Upper lobe of left lung (tissue), 6 donors: ENCODE measurements around the gene OR13F1. TPM values are rescaled to one million over a fixed set of nuclear protein-coding genes. Genes with fewer than 3 reads are reported as not detected.
"Not testable (repeated sequence)": the region's sequence is repeated elsewhere in the genome, so short reads cannot be mapped to it uniquely, and the experiment has no call there.

Experiments
- ATAC-seq, 2 donors: fragments of 200-7000 bp; cut with Tn5 transposase; one replicate each; pipeline ENCODE4 v1.9.1; 2022; ENCODE audit warnings: mild to moderate bottlenecking in 2 of 2, moderate library complexity in 2 of 2; ENCODE audit not compliant: low FRiP score in 2 of 2
- DNase-seq, 2 donors: peaks; one replicate each; pipeline ENCODE4 v3.0.0-alpha.2; 2019 to 2020
- H3K27ac ChIP-seq, 4 donors: fragments of 200-600 bp; sonication (generic); one replicate each; pipeline ENCODE4 v1.5.1; 2016 to 2019
- H3K27me3 ChIP-seq, 4 donors: fragments of 200-600 bp; sonication (generic); one replicate each; pipeline ENCODE4 v1.5.1; 2017 to 2019
- H3K36me3 ChIP-seq, 4 donors: fragments of 200-600 bp; sonication (generic); one replicate each; pipeline ENCODE4 v1.5.1; 2016 to 2019
- H3K4me1 ChIP-seq, 4 donors: fragments of 200-600 bp; sonication (generic); one replicate each; pipeline ENCODE4 v1.5.1; 2018 to 2019
- H3K4me3 ChIP-seq, 4 donors: fragments of 200-600 bp; sonication (generic); one replicate each; pipeline ENCODE4 v1.5.1; 2017 to 2019; ENCODE audit warnings: mild to moderate bottlenecking in 2 of 4, moderate library complexity in 1 of 4
- H3K9me3 ChIP-seq, 4 donors: fragments of 200-600 bp; sonication (generic); one replicate each; pipeline ENCODE4 v1.5.1; 2018 to 2019
- CTCF ChIP-seq, 6 experiments: fragments of 450-650 bp in 4 of 6; fragments of 200-600 bp in 2 of 6; sonication (generic) in 2 of 6; IDR thresholded peaks; one replicate each; pipeline ENCODE4 v1.5.1; 2016 to 2019; ENCODE audit warnings: antibody characterized with exemption in 6 of 6
- EP300 ChIP-seq, 4 donors: sonication (generic); formaldehyde crosslinking; IDR thresholded peaks; one replicate each; pipeline ENCODE4 v1.5.1; 2017; ENCODE audit warnings: antibody characterized with exemption in 4 of 4, control low read depth in 2 of 4
- POLR2A ChIP-seq, 4 donors: fragments of 450-650 bp; IDR thresholded peaks; one replicate each; pipeline ENCODE4 v1.5.1; 2016 to 2017; ENCODE audit warnings: antibody characterized with exemption in 4 of 4, mild to moderate bottlenecking in 2 of 4
- POLR2AphosphoS5 ChIP-seq, 2 donors: sonication (generic); formaldehyde crosslinking; IDR thresholded peaks; one replicate each; pipeline ENCODE4 v1.5.1; 2017; ENCODE audit warnings: antibody characterized with exemption in 2 of 2
- WGBS, 2 donors: methylation state at CpG; one replicate each; pipeline ENCODE4 v1.1.5; 2017 to 2018; 5-methylcytosine and 5-hydroxymethylcytosine counted together
- total RNA-seq, 6 donors: library from RNA; depleted of rRNA in 4 of 6; stranded (reverse); fragments of >200 nt in 4 of 6; gene quantifications; one replicate each; pipeline versions ENCODE4 v1.1.0 to v1.2.1, GENCODE V29; 2016 to 2021
- donor health status: DM: no; HTN: no; CAD: no; lungs with moderate emphysema.
- donor health status: DM: no; HTN: yes; CAD: no; lungs with severe emphysema.

OR13F1 gene
- total RNA-seq, 6 donors from 2014 or later, result not detected

GRCh38 chr9:104485014-104485413 lies 19.0 kb upstream of the OR13F1 start:
- DNase-seq, result no peak
- Histone ChIP-seq H3K9me3 (no peaks in the 10 kb centered on the region), H3K27ac (no peak overlapping the region), H3K4me1 (no peaks in the 10 kb centered on the region), H3K4me3 (no peak overlapping the region), H3K27me3 (no peaks in the 10 kb centered on the region), H3K36me3 (no peaks in the 10 kb centered on the region)
- TF ChIP-seq POLR2A (IDR thresholded peaks at IDR 0.05) (no peak), EP300 (IDR thresholded peaks at IDR 0.05) (no peak), CTCF (IDR thresholded peaks at IDR 0.05) (no peak), POLR2AphosphoS5 (IDR thresholded peaks at IDR 0.05) (no peak)
- ATAC-seq, result no peak
- 92 to 95% methylated on average over 2 of the region's 2 CpGs for WGBS, 2 donors

- Histone ChIP-seq H3K4me1 (no peaks in the 10 kb centered on the region), H3K27me3 (no peaks in the 10 kb centered on the region), H3K9me3 (no peaks in the 10 kb centered on the region), H3K36me3 (no peaks in the 10 kb centered on the region), H3K27ac (no peak overlapping the region), H3K4me3 (no peak overlapping the region)
- 27 to 48% methylated on average over 3 of the region's 3 CpGs for WGBS, 2 donors
- TF ChIP-seq CTCF (IDR thresholded peaks at IDR 0.05) (no peak), POLR2A (IDR thresholded peaks at IDR 0.05) (no peak), EP300 (IDR thresholded peaks at IDR 0.05) (no peak), POLR2AphosphoS5 (IDR thresholded peaks at IDR 0.05) (no peak)
- ATAC-seq (no peak), DNase-seq (no peak)
Measured at GRCh38 chr9:104494808-104495207, 9.3 kb upstream of the OR13F1 start.

GRCh38 chr9:104503440-104503839 lies 623 bp upstream of the OR13F1 start:
- H3K4me3 ChIP-seq, result no peak overlapping the region
- H3K27ac ChIP-seq, result no peak overlapping the region
- no peak for TF ChIP-seq POLR2AphosphoS5 (IDR thresholded peaks at IDR 0.05)
- TF ChIP-seq POLR2A (IDR thresholded peaks at IDR 0.05), result no peak
- no peak for TF ChIP-seq CTCF (IDR thresholded peaks at IDR 0.05)
- no peak for TF ChIP-seq EP300 (IDR thresholded peaks at IDR 0.05)
- no peak for ATAC-seq
- no peaks in the 10 kb centered on the region for H3K9me3 ChIP-seq
- H3K36me3 ChIP-seq, result no peaks in the 10 kb centered on the region
- H3K4me1 ChIP-seq, result no peaks in the 10 kb centered on the region
- H3K27me3 ChIP-seq, result no peaks in the 10 kb centered on the region
- no peak for DNase-seq

GRCh38 chr9:104506565-104506964 lies 2.5 kb downstream of the OR13F1 start:
- no peak for ATAC-seq
- Histone ChIP-seq H3K4me3 (no peak overlapping the region), H3K36me3 (no peaks in the 10 kb centered on the region), H3K27ac (no peak overlapping the region), H3K4me1 (no peaks in the 10 kb centered on the region), H3K9me3 (no peaks in the 10 kb centered on the region), H3K27me3 (no peaks in the 10 kb centered on the region)
- no peak for TF ChIP-seq POLR2A (IDR thresholded peaks at IDR 0.05)
- DNase-seq, result no peak

- H3K4me1 ChIP-seq, result no peaks in the 10 kb centered on the region
- no peaks in the 10 kb centered on the region for H3K9me3 ChIP-seq
- H3K27ac ChIP-seq, result no peak overlapping the region
- no peak overlapping the region for H3K4me3 ChIP-seq
- WGBS, 2 donors, result 74 to 82% methylated on average over 5 of the region's 5 CpGs
- no peak for DNase-seq
- no peaks in the 10 kb centered on the region for H3K36me3 ChIP-seq
- TF ChIP-seq POLR2AphosphoS5 (IDR thresholded peaks at IDR 0.05) (no peak), CTCF (IDR thresholded peaks at IDR 0.05) (no peak), EP300 (IDR thresholded peaks at IDR 0.05) (no peak), POLR2A (IDR thresholded peaks at IDR 0.05) (no peak)
- no peaks in the 10 kb centered on the region for H3K27me3 ChIP-seq
- ATAC-seq, result no peak
Measured at GRCh38 chr9:104514901-104515300, 10.8 kb downstream of the OR13F1 start.

- H3K9me3 ChIP-seq, ATAC-seq, H3K4me3 ChIP-seq, DNase-seq, H3K27ac ChIP-seq, H3K36me3 ChIP-seq, H3K27me3 ChIP-seq, H3K4me1 ChIP-seq: not testable (repeated sequence)
- 84 to 89% methylated on average over 9 to 10 of the region's 10 CpGs for WGBS, 2 donors
Measured at GRCh38 chr9:104520241-104520640, 16.2 kb downstream of the OR13F1 start.
